ENCODE results near the gene SUCO. TPM values are rescaled to one million over a fixed set of nuclear protein-coding genes. Genes with fewer than 3 reads are reported as not detected.

Gene SUCO
- total RNA-seq, 4 donors from 2014 or later = 34.7 to 67.9 (median 37.7) TPM

GRCh38 chr1:172513479-172513878, 19.5 kb upstream of the SUCO start:
- TF ChIP-seq POLR2A (IDR thresholded peaks at IDR 0.05) = no peak
- TF ChIP-seq CTCF (IDR thresholded peaks at IDR 0.05) = no peak
- no peaks in the 10 kb centered on the region for H3K4me1 ChIP-seq
- H3K36me3 ChIP-seq = no peaks in the 10 kb centered on the region
- H3K27me3 ChIP-seq = no peaks in the 10 kb centered on the region
- intact Hi-C loops (cut with DNase I) = no loop called here
- H3K4me3 ChIP-seq (replicated peaks in 1 of 3) = no peak overlapping the region
- DNase-seq = no peak
- H3K9me3 ChIP-seq = no peaks in the 10 kb centered on the region
- H3K27ac ChIP-seq = no peak overlapping the region

GRCh38 chr1:172514108-172514507, 18.8 kb upstream of the SUCO start:
- Histone ChIP-seq H3K4me3 (replicated peaks in 1 of 3) (no peak overlapping the region), H3K27ac (no peak overlapping the region), H3K27me3 (no peaks in the 10 kb centered on the region), H3K36me3 (no peaks in the 10 kb centered on the region), H3K4me1 (no peaks in the 10 kb centered on the region), H3K9me3 (no peaks in the 10 kb centered on the region)
- no peak for TF ChIP-seq CTCF (IDR thresholded peaks at IDR 0.05)
- TF ChIP-seq POLR2A (IDR thresholded peaks at IDR 0.05) = no peak
- DNase-seq = no peak
- WGBS, 2 donors = 84 to 88% methylated on average over 3 of the region's 3 CpGs
- intact Hi-C loops (cut with DNase I) = no loop called here

- H3K27ac ChIP-seq = no peak overlapping the region
Measured at GRCh38 chr1:172515436-172515835, 17.5 kb upstream of the SUCO start.

GRCh38 chr1:172515927-172516326, 17.0 kb upstream of the SUCO start:
- no peak overlapping the region for H3K4me3 ChIP-seq (replicated peaks in 1 of 3)
- H3K27ac ChIP-seq = no peak overlapping the region
- intact Hi-C loops (cut with DNase I) = no loop called here
- DNase-seq = no peak
- no peaks in the 10 kb centered on the region for H3K9me3 ChIP-seq
- TF ChIP-seq POLR2A (IDR thresholded peaks at IDR 0.05) = no peak
- no peak for TF ChIP-seq CTCF (IDR thresholded peaks at IDR 0.05)
- H3K36me3 ChIP-seq = no peaks in the 10 kb centered on the region
- H3K4me1 ChIP-seq = no peaks in the 10 kb centered on the region
- WGBS, 2 donors = 77 to 84% methylated on average over 1 of the region's 1 CpG
- H3K27me3 ChIP-seq = no peaks in the 10 kb centered on the region

More at GRCh38 chr1:172515436-172515835, 17.5 kb upstream of the SUCO start:
- no peak for DNase-seq
- intact Hi-C loops (cut with DNase I) = no loop called here
- TF ChIP-seq POLR2A (IDR thresholded peaks at IDR 0.05) (no peak), CTCF (IDR thresholded peaks at IDR 0.05) (no peak)
- Histone ChIP-seq H3K4me3 (replicated peaks in 1 of 3) (no peak overlapping the region), H3K36me3 (no peaks in the 10 kb centered on the region), H3K9me3 (no peaks in the 10 kb centered on the region), H3K27me3 (no peaks in the 10 kb centered on the region), H3K4me1 (no peaks in the 10 kb centered on the region)

- H3K4me3 ChIP-seq (replicated peaks in 1 of 3) = no peak overlapping the region
- no peaks in the 10 kb centered on the region for H3K9me3 ChIP-seq
- intact Hi-C loops (cut with DNase I) = no loop called here
- TF ChIP-seq POLR2A (IDR thresholded peaks at IDR 0.05) = no peak
- no peak for TF ChIP-seq CTCF (IDR thresholded peaks at IDR 0.05)
- H3K27me3 ChIP-seq = no peaks in the 10 kb centered on the region
- H3K27ac ChIP-seq = no peak overlapping the region
- no peaks in the 10 kb centered on the region for H3K4me1 ChIP-seq
- DNase-seq = no peak
- 76 to 90% methylated on average over 1 of the region's 1 CpG for WGBS, 2 donors
- no peaks in the 10 kb centered on the region for H3K36me3 ChIP-seq
Measured at GRCh38 chr1:172517081-172517480, 15.9 kb upstream of the SUCO start.

Data from thyroid gland (tissue), 4 donors.